ENCODE measurements around the gene TNNI2.

The TNNI2 gene

GRCh38 chr11:1858576-1858975, 19.8 kb downstream of the TNNI2 start:
- Mint-ChIP-seq H3K27me3 (ENCODE audit: low read depth, poor library complexity) (peaks cover 8% of the 10 kb centered on the region), H3K9me3 (no peaks in the 10 kb centered on the region), H3K4me1 (peaks cover 18% of the 10 kb centered on the region), H3K36me3 (ENCODE audit: low read depth) (no peaks in the 10 kb centered on the region), H3K27ac (no peak overlapping the region), H3K4me3 (no peak overlapping the region)
- no peak for DNase-seq
- TF ChIP-seq, protein P1, sequence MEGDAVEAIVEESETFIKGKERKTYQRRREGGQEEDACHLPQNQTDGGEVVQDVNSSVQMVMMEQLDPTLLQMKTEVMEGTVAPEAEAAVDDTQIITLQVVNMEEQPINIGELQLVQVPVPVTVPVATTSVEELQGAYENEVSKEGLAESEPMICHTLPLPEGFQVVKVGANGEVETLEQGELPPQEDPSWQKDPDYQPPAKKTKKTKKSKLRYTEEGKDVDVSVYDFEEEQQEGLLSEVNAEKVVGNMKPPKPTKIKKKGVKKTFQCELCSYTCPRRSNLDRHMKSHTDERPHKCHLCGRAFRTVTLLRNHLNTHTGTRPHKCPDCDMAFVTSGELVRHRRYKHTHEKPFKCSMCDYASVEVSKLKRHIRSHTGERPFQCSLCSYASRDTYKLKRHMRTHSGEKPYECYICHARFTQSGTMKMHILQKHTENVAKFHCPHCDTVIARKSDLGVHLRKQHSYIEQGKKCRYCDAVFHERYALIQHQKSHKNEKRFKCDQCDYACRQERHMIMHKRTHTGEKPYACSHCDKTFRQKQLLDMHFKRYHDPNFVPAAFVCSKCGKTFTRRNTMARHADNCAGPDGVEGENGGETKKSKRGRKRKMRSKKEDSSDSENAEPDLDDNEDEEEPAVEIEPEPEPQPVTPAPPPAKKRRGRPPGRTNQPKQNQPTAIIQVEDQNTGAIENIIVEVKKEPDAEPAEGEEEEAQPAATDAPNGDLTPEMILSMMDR (IDR thresholded peaks at IDR 0.05): no peak

GRCh38 chr11:1859004-1859403, 20.2 kb downstream of the TNNI2 start:
- TF ChIP-seq, protein P1 (IDR thresholded peaks at IDR 0.05): no peak
- Mint-ChIP-seq H3K27me3 (ENCODE audit: low read depth, poor library complexity) (peaks cover 8% of the 10 kb centered on the region), H3K27ac (no peak overlapping the region), H3K4me3 (no peak overlapping the region), H3K9me3 (no peaks in the 10 kb centered on the region), H3K36me3 (ENCODE audit: low read depth) (no peaks in the 10 kb centered on the region), H3K4me1 (peaks cover 18% of the 10 kb centered on the region)
- no peak for DNase-seq

GRCh38 chr11:1860108-1860507, 21.3 kb downstream of the TNNI2 start:
- Mint-ChIP-seq H3K27ac (no peak overlapping the region), H3K4me3 (no peak overlapping the region), H3K4me1 (peaks cover 18% of the 10 kb centered on the region), H3K27me3 (ENCODE audit: low read depth, poor library complexity) (peaks cover 8% of the 10 kb centered on the region), H3K9me3 (no peaks in the 10 kb centered on the region), H3K36me3 (ENCODE audit: low read depth) (no peaks in the 10 kb centered on the region)
- TF ChIP-seq, protein P1 (IDR thresholded peaks at IDR 0.05): no peak
- no peak for DNase-seq

DNA sequence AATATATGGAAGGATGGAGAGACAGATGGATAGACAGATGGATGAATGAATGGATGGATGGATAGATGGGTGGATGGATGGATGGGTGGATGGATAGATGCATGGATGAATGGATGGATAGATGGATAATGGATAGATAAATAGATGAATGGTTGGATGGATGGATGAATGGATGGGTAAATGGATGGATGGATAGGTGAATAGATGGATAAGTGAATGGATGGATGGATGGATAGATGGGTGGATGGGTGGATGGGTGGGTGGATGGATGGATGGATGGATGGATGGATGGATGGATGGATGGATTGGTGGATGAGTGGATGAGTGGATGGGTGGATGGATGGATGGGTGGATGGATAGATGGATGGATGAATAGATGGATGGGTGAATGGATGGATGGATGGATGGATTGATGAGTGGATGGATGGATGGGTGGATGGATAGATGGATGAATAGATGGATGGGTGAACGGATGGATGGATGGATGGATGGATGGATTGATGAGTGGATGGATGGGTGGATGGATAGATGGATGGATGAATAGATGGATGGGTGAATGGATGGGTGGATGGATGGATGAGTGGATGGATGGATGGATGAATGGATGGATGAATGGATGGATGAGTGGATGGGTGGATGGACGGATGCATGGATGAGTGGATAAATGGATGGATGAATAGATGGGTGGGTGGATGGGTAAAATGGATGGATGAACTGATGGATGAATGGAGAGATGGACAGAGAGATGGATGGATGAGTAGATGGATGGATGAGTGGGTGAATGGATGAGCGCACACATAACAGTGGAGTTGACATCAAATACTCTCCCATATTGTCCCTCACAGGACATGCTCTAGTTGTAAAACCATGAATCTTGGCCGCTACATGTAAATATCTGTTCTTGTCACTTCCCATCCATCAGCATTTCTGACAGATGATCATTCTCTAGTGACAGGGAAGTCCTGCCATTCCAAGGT, 22.9 kb downstream of the TNNI2 start:
- no peaks in the 10 kb centered on the region for H3K9me3 Mint-ChIP-seq
- TF ChIP-seq, protein P1 (IDR thresholded peaks at IDR 0.05): no peak
- H3K27ac Mint-ChIP-seq: no peak overlapping the region
- peaks cover 12% of the 10 kb centered on the region for H3K4me1 Mint-ChIP-seq
- no peaks in the 10 kb centered on the region for H3K36me3 Mint-ChIP-seq (ENCODE audit: low read depth)
- DNase-seq: no peak
- peaks cover 8% of the 10 kb centered on the region for H3K27me3 Mint-ChIP-seq (ENCODE audit: low read depth, poor library complexity)
- no peak overlapping the region for H3K4me3 Mint-ChIP-seq

- Mint-ChIP-seq H3K27me3 (ENCODE audit: low read depth, poor library complexity) (peaks cover 8% of the 10 kb centered on the region), H3K27ac (no peak overlapping the region), H3K4me3 (no peak overlapping the region), H3K4me1 (peaks cover 12% of the 10 kb centered on the region), H3K36me3 (ENCODE audit: low read depth) (no peaks in the 10 kb centered on the region), H3K9me3 (no peaks in the 10 kb centered on the region)
- no peak for DNase-seq
- TF ChIP-seq, protein P1 (IDR thresholded peaks at IDR 0.05): no peak
Observed at GRCh38 chr11:1862588-1863351, 24.0 kb downstream of the TNNI2 start.
